Measurements from ENCODE around the gene SRBD1. TPM values are rescaled to one million over a fixed set of nuclear protein-coding genes. Genes with fewer than 3 reads are reported as not detected.

SRBD1 gene
- total and polyA plus RNA-seq, 4 donors = 4.0 to 22.2 (median 10.0) TPM

- Histone ChIP-seq H3K4me1 (ENCODE audit: control insufficient read depth in 4 of 4, insufficient read depth in 4 of 4, low read length in 3 of 4) (peaks cover 0 to 12% (median 0%) of the 10 kb centered on the region in 4 donors), H3K36me3 (ENCODE audit: control insufficient read depth in 4 of 4, insufficient read depth in 3 of 4, low read depth in 1 of 4, low read length in 3 of 4) (no peaks in the 10 kb centered on the region), H3K27ac (ENCODE audit: low read depth in 1 of 2, low read length in 2 of 2) (no peak overlapping the region), H3K27me3 (ENCODE audit: control insufficient read depth in 4 of 4, insufficient read depth in 4 of 4, low read length in 3 of 4) (no peaks in the 10 kb centered on the region), H3K9ac (ENCODE audit: low read depth in 1 of 2, low read length in 2 of 2) (no peak overlapping the region), H3K4me3 (ENCODE audit: low read depth in 1 of 3, low read length in 3 of 3) (no peak overlapping the region), H3K9me3 (ENCODE audit: control insufficient read depth in 4 of 4, low read length in 3 of 4) (no peaks in the 10 kb centered on the region)
- 42% methylated on average over 8 of the region's 8 CpGs for WGBS
- peak; percentile 60 for TF ChIP-seq YY1 (IDR thresholded peaks at IDR 0.05)
- peak; percentile 34 to 35 for TF ChIP-seq RAD21 (IDR thresholded peaks at IDR 0.05)
- peak; percentile 52 to 64 for TF ChIP-seq HNF4A (conservative IDR thresholded peaks at IDR 0.05)
- TF ChIP-seq SP1 (IDR thresholded peaks at IDR 0.05) = peak; percentile 80
- TF ChIP-seq EGR1 (IDR thresholded peaks at IDR 0.05; ENCODE audit: low read depth in 2 of 2) = peak; percentile 49 to 81
- peak; percentile 40 for TF ChIP-seq MAX (IDR thresholded peaks at IDR 0.05)
- peak; percentile 91 to 92 for TF ChIP-seq RXRA (IDR thresholded peaks at IDR 0.05)
- peak in 1 of 2 donors; percentile 50 for TF ChIP-seq GABPA (IDR thresholded peaks at IDR 0.05 in 1 of 2, conservative IDR thresholded peaks at IDR 0.05 in 1 of 2)
- TF ChIP-seq JUND (IDR thresholded peaks at IDR 0.05) = peak; percentile 43 to 62
- no peak for TF ChIP-seq CTCF (IDR thresholded peaks at IDR 0.05; ENCODE audit: low read depth, low read length, missing input control)
- TF ChIP-seq TAF1 (conservative IDR thresholded peaks at IDR 0.05) = no peak
- TF ChIP-seq HNF4G (IDR thresholded peaks at IDR 0.05) = no peak
- peak; percentile 40 for TF ChIP-seq ZBTB33 (IDR thresholded peaks at IDR 0.05)
- TF ChIP-seq FOXA2 (IDR thresholded peaks at IDR 0.05) = peak; percentile 93
- peak; percentile 38 for TF ChIP-seq REST (IDR thresholded peaks at IDR 0.05)
- TF ChIP-seq FOXA1 (IDR thresholded peaks at IDR 0.05) = peak; percentile 91
- no peak for DNase-seq (ENCODE audit: low spot score)
Measured at GRCh38 chr2:45626387-45627221, 15.5 kb upstream of the SRBD1 start.
